Left ventricle myocardium superior (tissue), 1 donor: Measurements from ENCODE around the gene MINDY4. TPM values are rescaled to one million over a fixed set of nuclear protein-coding genes. Genes with fewer than 3 reads are reported as not detected.
A peak's percentile ranks its signal among the peaks of the same experiment; 100 is the strongest.

Source experiments
- ATAC-seq: fragments of 200-7000 bp; cut with Tn5 transposase; one replicate; pipeline ENCODE4 v1.9.1; 2020; ENCODE audit warnings: mild to moderate bottlenecking, moderate library complexity
- DNase-seq: peaks from one replicate; pipeline ENCODE4 v3.0.0-alpha.2; 2020
- intact Hi-C: fragments of 100-400 bp; cut with micrococcal nuclease; formaldehyde crosslinking; loops from one replicate; pipeline ENCODE4 v1.11.0; 2022
- total RNA-seq: library from RNA; stranded (reverse); fragmentation: NEBNext Ultra II Directional; extraction: Animal tissue kit (Norgen Biotek cat#: 25700); gene quantifications from one replicate; pipeline ENCODE4 v1.2.1, GENCODE V29; 2021
- donor health status: DM: no; HTN: yes; CAD: no; lungs with severe emphysema.

MINDY4 gene
- total RNA-seq, 1 donor from 2014 or later, result 4.9 TPM

GRCh38 chr7:30903146-30903545, 131.9 kb downstream of the MINDY4 start:
- intact Hi-C loops, result no loop called here
- no peak for ATAC-seq
- DNase-seq, result no peak

- intact Hi-C loops, result no loop called here
- DNase-seq, result no peak
Observed at GRCh38 chr7:30904561-30904960, 133.3 kb downstream of the MINDY4 start.

GRCh38 chr7:30905078-30906012, 134.1 kb downstream of the MINDY4 start:
- intact Hi-C loops, result no loop called here
- DNase-seq (no peak), ATAC-seq (no peak)

More at GRCh38 chr7:30904561-30904960, 133.3 kb downstream of the MINDY4 start:
- no peak for ATAC-seq

DNA sequence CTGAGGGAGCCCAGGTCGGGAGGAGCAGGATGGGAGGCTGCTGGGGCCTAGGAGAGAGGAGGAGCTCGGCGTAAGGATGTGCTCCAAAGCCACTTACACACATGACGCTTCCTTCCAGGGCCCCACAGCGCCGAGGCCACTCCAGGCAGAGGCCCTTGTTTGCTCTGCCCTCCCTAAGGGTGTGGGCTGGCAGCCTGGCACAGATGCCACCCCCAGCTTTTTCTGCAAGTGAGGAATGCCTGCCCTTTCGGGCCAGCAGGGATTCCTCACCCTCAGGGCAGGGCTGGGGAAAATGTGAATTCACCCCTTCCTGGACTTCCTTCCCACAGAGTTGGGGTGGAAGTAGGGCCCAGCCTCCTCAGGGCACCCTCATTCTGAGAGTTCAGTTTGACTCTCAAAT, 134.8 kb downstream of the MINDY4 start:
- DNase-seq (no peak), ATAC-seq (peak; percentile 2)
- intact Hi-C loops, result no loop called here

- DNase-seq (no peak), ATAC-seq (no peak)
- intact Hi-C loops, result no loop called here
Observed at GRCh38 chr7:30906515-30907240, 135.5 kb downstream of the MINDY4 start.

DNA sequence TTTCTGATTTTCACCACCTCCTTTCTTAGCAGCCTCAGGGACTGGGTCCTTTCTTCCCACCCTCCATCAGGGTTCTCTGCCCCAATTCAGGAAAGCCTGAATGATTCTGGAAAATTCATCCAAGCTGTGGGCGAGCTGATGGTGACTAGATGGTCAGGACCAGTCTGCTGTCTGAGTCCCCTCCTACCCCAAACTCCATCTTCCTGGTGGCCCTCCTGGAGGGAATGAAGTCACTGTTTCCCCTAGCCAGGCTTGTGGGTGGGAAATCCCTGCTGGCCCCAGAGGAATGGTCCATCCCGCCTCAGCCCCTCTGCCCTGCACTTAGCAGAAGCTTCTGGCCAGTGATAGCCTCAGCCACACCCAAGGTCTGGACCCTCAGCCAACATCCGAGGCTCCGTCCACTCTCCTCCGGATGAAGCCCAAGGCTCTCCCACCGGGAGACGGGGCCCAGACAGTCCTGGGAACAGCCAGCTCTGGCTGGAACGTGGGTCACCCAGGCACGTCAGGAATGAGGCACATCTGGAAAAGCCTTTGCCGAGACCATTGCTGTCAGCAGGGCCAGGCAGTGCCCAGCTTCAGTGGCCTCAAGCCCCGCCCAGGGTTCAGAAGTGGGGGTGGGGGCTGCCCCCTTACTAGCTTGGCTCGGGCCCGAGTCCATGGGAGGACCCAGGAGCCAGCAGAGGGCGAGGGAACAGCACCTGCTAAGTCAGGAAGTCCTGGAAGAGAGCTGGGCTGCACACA, 136.5 kb downstream of the MINDY4 start:
- intact Hi-C loops, result no loop called here

DNA sequence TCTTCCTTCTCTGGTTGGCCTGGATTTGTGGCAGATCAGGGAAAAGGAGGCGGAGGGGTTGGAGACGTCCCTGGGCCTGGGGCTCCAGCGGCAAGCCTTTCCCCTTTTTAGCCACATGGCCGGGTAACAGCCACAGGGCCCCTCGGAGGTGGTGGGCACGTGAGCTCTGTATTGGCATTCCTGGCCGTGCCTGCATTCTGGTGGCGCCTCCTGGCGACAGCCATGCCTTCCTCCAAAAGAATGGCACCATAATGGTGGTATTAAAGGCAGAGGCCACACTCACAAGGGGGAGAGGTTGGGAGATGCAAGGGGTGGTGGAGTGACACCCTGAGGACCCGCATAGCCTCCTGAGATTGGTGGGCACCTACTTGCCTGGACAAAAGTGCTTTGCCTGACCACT, 137.5 kb downstream of the MINDY4 start:
- DNase-seq, result peak; percentile 15
- ATAC-seq, result no peak
- intact Hi-C loops, result no loop called here

More for the DNA sequence above, 136.5 kb downstream of the MINDY4 start:
- ATAC-seq (peak; percentile 17), DNase-seq (peak; percentile 64)

DNA sequence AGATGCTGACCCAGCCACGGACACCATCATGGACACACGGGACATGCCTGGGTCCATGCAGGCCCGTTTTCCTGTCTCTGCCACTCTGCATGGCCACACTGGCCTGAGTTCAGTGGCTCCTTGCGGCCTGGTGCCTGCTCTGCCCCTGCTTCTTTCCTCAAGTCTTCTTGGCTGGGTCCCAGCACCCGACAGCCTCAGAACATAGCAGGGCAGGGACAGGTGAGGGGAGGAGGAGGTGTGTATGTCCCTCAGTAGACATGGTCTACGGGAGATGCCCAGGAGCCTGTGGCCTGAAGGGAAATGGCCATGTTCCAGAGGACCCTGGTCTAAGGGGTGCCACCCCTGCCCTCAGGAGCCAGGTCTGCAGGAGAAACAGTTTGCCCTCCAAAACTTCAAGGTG, 138.2 kb downstream of the MINDY4 start:
- ATAC-seq (no peak), DNase-seq (peak; percentile 26)
- intact Hi-C loops, result no loop called here

DNA sequence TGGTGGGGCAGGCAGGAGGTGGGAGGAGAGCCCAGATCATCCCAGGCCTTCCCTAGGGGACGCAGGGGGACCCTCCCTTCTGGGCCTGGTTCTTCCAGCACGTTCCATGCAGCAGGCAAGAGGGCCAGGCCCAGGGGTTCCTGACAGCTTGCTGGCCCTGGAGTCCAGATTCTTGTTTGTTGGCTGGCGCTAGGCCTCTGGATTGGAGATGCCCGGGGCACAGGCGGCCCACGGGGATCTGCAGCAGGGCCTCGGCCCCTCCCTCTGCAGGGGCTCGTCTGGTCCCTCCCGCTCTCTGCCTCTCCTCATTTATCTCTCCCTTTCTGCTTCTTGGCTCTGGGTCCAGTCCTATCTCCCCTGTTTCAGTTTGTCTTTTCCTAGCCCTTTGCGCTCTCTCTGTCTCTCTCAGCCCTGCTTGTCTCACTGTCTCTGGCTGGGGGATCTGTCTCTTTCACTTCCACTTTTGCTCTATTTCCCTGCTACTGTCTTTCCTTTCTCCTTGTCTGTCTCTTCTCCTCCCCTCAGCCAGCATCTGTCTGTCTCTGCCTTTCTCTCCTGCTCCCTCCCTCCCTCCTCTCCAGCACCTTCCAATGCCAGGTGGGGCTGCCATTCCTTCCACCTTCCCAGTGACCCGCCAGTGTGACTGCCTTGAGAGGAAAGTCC, 139.3 kb downstream of the MINDY4 start:
- intact Hi-C loops, result no loop called here
- peak; percentile 50 for DNase-seq
- peak; percentile 5 for ATAC-seq

DNA sequence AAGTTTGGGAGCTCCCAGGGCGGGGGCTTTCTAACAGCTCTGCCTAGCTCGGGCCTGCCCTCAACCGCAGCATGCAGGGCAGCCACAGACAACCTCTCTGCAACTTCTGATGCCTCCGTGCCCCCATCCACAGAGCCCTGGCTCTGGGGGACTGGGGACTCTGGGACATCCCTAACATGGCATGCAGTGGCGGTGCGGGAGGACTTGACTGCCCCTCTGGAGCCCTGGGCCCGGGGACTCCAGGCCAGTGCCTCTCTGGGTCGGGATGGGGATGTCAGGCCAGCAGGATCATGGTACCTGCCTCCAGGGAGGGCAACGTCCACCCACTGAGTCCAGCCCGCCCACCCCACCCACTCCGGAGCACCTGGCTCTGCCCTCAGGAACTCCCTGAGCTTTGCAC, 139.9 kb downstream of the MINDY4 start:
- peak; percentile 35 for DNase-seq
- intact Hi-C loops, result no loop called here
- ATAC-seq, result no peak

DNA sequence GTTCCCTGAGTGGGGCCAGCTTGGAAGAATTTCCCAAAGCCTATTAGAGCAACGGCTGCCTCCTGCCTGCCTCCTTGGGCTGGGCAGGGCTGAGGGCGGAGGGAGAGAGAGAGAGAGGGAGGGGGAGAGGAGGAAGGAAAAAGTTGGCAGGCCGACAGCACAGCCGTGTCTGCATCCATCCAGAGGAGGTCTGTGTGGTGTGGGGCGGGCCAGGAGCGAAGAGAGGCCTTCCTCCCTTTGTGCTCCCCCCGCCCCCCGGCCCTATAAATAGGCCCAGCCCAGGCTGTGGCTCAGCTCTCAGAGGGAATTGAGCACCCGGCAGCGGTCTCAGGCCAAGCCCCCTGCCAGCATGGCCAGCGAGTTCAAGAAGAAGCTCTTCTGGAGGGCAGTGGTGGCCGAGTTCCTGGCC, 140.3 kb downstream of the MINDY4 start, which contains the start of gene AQP1:
Gene AQP1, plus strand, starts transcription at position 293 of the 409 bp plus-strand sequence. Its CDS starts 57 bp downstream, at position 350.
- peak; percentile 73 for ATAC-seq
- peak; percentile 90 for DNase-seq
- intact Hi-C loops, result no loop called here

DNA sequence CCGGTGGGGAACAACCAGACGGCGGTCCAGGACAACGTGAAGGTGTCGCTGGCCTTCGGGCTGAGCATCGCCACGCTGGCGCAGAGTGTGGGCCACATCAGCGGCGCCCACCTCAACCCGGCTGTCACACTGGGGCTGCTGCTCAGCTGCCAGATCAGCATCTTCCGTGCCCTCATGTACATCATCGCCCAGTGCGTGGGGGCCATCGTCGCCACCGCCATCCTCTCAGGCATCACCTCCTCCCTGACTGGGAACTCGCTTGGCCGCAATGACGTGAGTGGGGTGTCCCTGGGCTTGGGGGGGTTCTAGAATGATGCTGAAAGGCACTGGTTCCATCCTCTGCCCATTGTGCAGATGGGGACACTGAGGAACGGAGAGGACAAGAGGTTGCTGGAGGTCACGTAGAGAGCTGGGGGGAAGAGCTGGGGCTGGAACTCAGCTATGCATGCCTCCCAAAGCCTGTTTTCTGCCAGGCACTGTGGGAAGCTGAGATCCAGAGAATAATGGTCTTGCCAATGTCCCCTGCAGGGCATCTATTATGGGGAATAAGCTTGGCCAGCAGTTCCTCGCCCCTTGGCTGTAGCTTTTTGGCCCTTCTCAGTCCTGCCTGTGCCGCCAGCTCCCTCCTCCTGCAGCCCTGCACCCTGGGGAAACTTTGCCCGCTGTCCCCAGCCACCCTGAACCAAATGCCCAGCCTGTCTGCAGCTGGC, 141.0 kb downstream of the MINDY4 start:
- intact Hi-C loops, result no loop called here
- ATAC-seq (peak; percentile 20), DNase-seq (peak; percentile 39)

DNA sequence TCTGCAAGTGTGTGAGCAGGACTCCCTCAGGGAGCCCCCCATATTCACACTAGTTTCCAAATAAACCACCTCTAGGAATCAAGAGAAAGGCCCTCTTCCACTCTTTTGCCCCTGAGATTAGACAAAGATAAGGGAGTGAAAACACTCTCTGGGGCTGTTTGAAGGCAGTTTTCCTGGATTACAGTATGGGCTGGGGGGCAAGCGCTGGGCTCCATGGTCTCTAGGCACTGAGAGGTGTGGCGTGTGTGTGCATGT, 141.4 kb downstream of the MINDY4 start:
- intact Hi-C loops, result no loop called here
- no peak for ATAC-seq
- DNase-seq, result no peak

DNA sequence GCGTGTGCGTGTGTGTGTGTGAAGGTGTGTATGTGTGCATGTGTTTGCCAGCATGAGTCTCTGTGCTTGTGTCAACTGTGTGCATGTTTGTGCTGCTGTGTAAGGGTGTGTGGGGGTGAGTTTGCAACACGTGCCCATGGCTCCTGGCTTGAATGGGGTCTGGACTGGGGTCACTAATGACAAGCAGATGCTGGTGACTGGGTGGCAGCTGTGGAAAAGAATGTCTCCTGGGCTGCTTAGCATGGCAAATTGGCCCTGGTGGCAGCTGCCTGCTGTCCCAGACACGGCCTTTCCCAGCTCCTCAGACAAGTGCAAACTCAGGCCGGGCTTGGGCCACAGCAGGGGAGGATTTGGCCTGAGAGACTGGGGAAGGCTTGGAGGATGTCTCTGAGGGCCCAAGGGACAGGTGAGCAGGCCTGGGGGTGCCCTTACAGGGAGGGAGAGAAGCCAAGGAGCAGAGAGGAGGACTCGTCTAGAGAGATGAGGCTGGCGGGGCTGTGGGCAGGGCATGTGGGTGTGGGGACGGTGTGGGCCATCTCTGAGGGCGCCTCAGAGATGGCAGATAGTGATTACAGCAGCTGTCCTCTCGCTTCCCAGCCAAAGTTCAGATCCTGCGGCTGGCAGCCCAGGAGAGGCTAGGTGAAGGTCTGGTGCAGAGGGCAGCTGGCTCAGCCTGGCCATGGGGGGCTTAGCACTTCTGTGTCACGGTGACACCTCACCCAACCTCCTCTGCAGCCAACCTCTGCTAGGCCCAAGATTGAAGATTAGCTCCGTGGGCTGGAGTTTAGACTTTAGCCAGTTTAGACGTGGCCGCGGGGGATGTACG, 142.0 kb downstream of the MINDY4 start:
- peak; percentile 1 for ATAC-seq
- DNase-seq, result peak; percentile 34
- intact Hi-C loops, result no loop called here

DNA sequence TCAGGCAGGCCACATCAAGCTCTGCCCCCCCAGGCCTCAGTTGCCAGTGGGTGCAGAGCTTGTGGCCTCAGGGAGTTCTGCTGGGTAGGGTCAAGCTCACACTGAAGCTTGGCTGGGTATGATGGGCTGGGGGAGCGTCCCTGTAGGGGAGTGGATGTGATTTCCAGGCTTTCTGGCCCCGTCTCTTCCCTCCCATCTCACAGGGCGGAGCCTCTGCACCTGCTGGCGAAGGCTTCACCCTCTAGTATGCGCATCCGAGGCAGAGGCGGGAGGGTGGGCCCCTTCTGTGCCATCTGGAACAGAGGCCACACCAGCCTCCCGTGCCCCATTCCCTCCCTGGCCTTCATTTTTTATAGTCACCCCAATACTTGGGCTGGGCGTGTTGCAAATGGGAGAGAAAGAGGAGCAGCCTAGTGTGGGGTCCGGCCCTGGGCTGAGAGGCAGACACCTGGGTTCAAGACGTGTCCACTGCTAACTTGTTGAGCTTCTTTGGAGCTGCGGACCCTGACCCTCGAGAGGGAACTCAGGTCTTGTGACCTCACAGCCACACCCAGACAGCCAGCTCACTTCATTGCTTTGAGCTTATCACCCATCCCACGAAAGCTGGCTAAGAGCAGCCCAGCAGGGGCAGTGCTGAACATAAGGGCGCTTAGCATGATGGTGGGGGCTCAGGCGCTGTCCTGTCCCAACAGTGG, 142.8 kb downstream of the MINDY4 start:
- intact Hi-C loops, result no loop called here
- DNase-seq, result peak; percentile 29

GRCh38 chr7:30914596-30914995, 143.4 kb downstream of the MINDY4 start:
- intact Hi-C loops, result no loop called here
- no peak for ATAC-seq
- peak; percentile 46 for DNase-seq

More for the DNA sequence above, 142.8 kb downstream of the MINDY4 start:
- ATAC-seq, result no peak

DNA sequence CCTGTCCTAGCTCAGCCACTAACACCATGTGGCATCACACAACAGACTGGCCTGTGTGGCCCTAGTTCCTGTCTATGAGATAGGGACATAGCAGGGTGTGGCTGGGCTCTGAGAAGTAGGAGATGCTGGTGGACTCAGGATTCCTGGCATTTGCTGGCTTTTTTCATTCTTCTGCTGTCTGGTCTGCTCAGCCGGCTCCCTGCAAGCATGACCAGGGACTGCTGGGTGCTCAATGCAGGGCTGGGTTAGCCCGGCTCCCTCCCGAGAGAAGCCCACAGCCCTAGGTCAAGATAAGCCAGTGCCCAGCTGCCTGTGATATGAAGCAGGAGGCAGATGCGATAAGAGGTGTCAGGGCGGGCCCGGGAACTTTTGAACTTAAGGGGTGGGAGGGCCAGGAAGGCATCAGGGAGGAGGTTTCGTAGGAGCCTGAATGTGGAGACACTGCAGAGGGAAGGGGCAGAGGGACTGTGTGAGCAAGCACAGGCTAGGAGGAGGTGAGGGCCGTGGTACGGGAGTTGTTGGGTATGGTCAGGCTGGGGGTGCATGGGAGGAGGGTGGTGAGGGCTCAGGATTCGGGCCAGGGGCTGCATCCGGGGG, 143.9 kb downstream of the MINDY4 start:
- ATAC-seq (peak; percentile 39), DNase-seq (peak; percentile 48)
- intact Hi-C loops, result no loop called here
